MM.1S (cell line): ENCODE data around the gene LY6G6C.

Source experiments
- EZH2 ChIP-seq: fragments of 300-600 bp; sonication (generic); optimal IDR thresholded peaks from 2 replicates; pipeline ENCODE3; 2017; ENCODE audit warnings: low read depth, mild to moderate bottlenecking, antibody characterized with exemption, low read length, mixed read lengths
- EZH2phosphoT487 ChIP-seq: fragments of 300-600 bp; sonication (generic); IDR thresholded peaks from 2 replicates; pipeline ENCODE4 v1.6.1; 2018; ENCODE audit warnings: antibody characterized with exemption, low read length
- TF ChIP-seq, protein P1 (sequence below): fragments of 300-600 bp; sonication (generic); IDR thresholded peaks from 2 replicates; pipeline ENCODE4 v1.5.1; 2016; ENCODE audit warnings: antibody characterized with exemption, low read length, mixed read lengths

DNA sequence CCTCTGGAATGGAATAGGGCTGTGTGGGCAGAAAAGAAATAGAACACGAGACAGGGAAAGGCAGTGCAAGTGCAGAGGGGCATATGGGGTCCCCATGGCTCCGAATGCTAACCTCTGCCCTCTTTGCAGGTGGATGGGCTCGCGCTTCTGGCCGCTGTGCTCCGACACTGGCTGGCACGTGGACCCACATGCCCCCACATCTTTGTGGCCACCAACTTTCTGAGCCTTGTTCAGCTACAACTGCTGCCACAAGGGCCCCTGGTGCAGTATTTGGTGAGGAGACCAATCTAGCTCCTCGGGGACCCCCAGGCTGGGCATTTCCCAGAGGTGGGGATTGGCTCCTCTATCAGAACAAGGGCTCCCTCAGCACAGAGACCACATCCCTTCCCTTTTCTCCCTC, 39.8 kb upstream of the LY6G6C start:
- no peak for TF ChIP-seq EZH2
- TF ChIP-seq, protein P1, sequence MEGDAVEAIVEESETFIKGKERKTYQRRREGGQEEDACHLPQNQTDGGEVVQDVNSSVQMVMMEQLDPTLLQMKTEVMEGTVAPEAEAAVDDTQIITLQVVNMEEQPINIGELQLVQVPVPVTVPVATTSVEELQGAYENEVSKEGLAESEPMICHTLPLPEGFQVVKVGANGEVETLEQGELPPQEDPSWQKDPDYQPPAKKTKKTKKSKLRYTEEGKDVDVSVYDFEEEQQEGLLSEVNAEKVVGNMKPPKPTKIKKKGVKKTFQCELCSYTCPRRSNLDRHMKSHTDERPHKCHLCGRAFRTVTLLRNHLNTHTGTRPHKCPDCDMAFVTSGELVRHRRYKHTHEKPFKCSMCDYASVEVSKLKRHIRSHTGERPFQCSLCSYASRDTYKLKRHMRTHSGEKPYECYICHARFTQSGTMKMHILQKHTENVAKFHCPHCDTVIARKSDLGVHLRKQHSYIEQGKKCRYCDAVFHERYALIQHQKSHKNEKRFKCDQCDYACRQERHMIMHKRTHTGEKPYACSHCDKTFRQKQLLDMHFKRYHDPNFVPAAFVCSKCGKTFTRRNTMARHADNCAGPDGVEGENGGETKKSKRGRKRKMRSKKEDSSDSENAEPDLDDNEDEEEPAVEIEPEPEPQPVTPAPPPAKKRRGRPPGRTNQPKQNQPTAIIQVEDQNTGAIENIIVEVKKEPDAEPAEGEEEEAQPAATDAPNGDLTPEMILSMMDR = no peak
- no peak for TF ChIP-seq EZH2phosphoT487
